ELF-1 (cell line): Measurements from ENCODE around the gene CTIF.

ENCODE experiments used
- DNase-seq: peaks from one replicate; pipeline ENCODE4 v3.0.0-alpha.2; 2016; ENCODE audit warnings: low read depth, low spot score

The CTIF gene

GRCh38 chr18:48680339-48681250, 141.8 kb downstream of the CTIF start:
- peak; percentile 71 for DNase-seq

DNA sequence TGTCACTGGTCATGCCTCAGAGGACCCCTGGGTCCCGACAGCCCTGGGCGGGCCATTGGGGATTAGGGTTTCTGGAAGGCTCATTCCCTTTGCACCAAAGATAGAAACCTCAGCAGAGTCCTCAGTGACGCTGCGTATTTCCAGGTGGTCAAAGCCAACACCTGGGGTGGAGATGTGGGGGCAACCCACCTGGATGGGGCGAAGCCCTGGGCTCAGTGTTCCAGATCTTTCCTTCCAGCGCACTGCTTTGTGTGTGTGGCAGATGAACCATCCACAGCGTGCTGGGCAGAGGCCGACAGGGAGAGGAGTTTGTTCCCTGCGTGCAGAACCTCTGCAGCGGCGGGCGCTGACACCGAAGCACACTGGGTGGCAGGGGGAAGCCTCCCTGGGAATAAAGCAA, 143.9 kb downstream of the CTIF start:
- DNase-seq: no peak

DNA sequence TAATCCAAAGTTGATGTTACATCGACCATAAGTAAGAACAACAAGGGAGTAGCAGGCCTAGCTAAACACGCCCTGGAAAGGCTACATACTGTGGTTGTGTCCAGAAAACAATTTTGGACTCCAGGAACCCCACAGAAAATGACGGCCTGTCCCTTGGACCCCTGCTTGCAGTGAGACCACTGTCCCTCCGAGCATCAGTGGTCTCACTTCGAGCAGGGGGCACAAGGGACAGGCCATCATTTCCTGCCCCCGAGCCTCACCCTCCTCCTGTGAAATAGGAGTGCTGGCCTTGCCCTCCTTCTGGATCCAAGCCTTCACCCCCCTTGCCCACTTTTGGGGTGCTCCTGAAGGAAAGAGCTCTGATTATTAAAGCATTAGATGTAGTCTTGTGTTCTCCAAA, 144.4 kb downstream of the CTIF start:
- DNase-seq: no peak

GRCh38 chr18:48683661-48684060, 144.8 kb downstream of the CTIF start:
- no peak for DNase-seq

DNA sequence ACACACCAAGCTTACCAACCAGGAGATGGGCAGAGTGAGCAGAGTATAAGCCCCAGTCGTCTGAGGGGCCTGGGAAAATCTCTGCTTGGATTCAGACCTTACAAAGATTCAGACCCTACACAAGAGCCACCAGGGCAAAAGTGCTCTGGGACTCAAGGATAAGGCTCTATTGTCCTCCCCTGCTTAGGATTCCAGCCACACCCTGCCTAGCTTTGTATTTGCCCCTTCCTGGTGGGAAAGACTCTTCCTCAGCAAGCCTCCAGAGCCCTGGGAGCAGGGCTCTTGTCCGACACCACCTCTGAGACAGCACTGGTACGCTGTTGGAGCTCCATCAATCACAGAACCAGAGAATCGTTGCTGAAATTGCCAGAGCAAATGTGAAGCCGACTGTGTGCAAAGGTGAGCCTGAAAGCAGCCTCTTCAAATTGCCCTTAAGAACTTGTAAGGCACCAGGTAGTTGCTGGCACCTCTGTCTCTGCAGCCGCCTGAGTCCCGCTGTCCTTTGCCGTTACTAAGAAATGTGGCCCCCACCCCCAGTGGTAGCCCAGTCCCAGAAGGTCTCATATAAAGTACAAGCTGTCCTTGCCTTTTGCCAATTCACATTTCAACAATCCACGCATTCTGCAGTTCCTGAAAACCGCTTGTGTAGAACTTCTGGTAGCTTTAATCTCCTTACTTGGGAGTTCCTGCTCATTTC, 148.7 kb downstream of the CTIF start:
- DNase-seq: no peak

- DNase-seq: no peak
These were observed 150.1 kb downstream of the CTIF start for GRCh38 chr18:48688961-48689360.

DNA sequence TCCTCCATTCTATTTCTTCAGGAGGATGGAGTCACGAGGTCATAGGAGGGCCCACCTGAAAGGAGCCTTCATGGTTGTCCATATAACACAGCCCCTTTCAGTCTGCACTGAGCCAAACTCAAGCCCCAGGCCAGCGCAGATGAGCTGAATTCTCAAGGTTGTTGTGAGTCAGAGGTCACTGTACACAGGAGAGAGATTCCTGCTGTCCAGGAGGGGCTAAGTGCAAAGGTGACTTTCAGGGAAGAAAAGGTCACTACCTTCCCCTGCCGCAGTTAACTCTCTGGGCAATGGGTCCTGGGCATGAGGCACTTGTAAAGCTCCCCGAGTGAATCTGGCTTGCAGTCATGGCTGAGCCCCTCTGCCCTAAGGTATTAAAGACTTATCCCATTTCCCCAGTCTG, 150.7 kb downstream of the CTIF start:
- DNase-seq: no peak

DNA sequence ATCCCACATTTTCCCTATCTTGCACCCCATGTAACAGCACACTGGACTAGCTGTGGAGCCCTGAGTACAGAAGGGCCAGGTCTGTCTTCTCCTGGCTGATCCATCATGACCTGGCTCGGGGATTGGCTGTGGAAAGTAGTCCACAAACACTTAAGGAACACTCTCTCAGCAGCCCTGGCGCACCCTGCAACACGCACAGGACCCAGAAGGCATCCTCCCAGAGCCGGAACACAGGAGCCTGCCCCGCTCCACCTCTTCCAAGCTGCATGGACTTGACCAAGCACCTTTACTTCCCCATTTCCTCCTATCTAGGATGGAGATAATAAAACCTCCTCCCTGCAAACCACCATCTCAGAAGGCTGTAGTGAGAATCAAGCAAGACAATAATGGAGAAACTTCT, 151.7 kb downstream of the CTIF start:
- DNase-seq: no peak

DNA sequence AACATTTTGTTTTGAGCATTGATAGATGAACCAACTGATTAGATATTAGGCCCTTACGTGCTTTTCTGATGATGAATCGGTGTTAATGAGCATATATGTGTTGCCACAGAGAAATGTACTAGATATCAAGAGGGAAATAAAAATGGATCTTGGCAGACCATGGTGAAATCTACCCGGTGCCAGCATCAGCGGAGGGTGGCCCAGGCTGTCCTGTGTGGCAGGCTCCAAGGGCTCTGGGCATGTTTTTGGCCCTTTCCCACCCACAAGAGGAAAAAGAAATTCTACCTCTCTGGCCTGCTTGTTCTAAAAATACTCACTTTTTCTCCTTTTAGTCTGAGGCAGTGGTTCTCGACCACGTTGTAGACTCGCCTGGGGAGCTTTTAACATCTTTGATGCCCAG, 154.2 kb downstream of the CTIF start:
- DNase-seq: no peak

DNA sequence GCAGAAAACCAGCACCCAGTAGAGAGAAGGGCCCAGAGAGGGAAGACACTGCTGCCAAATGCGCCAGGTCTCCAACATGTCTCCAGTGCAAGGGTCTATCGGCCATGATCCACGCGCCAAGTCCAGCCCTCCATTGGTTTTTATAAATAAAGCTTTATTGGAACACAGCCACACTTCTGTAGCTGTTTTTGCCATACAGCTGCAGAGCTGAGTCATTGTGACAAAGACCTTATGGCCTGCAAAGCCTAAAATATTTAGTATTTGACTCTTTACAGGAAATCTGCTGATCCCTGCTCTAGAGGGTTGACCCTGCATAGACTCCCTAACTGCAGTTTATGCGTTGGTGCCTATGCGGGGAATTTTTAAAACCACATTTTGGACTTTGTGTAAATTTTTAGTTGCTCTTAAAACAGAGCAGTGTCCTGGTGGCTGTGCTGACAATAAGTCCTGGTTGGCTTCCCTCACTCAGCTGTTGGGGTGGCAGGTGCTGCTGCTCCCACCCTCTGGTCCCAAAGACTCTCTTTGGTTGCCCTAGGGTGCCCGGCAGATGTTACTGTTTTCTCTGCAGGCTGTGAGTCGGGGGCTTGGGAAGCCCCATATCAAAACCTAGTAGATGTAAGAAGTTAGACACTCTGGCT, 154.9 kb downstream of the CTIF start:
- DNase-seq: no peak

DNA sequence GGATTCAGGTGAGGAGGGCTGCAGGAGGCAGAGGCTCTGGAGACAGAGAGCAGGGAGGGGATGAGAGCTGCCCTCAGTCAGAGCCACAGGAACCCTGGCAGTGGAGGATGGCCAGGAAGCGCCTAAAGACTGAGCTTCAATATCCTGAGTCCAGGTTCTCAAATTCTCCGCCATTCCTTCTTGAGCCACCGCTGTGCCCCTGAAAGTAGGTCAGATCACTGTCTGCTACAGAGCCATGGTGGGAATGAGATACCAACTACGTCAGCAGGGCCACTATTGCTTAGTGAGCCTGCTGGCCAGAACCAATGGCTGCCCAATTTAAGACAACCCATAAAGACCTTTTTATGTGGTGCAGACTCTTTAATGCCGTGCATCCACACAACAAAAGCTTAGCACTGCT, 155.5 kb downstream of the CTIF start:
- DNase-seq: no peak

DNA sequence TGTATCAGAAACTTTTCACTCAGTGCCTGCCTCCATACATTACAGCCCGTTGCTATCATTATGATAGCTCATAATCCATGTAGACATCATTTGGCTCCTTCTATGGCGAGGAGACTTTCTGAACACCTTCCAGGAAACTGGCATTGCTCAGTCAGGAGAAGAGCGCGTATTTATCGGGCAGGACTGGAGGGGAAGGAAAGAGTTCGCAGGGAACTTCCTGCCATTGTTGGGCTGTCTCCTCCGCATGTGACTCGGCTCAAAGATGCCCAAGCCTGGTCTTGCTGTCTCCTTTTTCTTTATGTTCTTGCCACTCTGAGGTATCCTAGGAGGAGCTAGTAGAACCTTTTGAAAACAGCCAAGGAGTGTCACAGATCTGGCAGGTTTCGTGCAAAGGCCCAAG, 156.8 kb downstream of the CTIF start:
- no peak for DNase-seq

- no peak for DNase-seq
These were observed 157.4 kb downstream of the CTIF start for GRCh38 chr18:48696218-48696617.

- DNase-seq: no peak
These were observed 158.6 kb downstream of the CTIF start for GRCh38 chr18:48697441-48697840.

- DNase-seq: no peak
These were observed 159.9 kb downstream of the CTIF start for GRCh38 chr18:48698707-48699106.

DNA sequence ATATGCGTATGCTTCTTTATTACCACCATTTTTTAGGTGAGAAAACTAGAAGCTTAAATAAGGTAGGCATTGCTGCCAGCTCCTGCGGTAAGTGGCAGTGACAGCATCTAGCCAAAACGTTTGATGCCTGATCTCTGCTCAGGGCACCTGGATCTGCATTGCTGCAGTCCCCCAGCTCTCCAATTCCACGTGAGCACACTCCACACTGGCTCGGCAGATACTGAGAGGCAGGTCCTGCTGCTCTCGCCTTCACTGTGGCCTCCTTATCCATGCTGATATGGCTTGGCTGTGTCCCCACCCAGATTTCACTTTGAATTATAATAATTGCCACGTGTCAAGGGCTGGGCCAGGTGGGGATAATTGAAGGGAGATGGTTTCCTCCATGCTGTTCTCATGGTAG, 160.9 kb downstream of the CTIF start:
- no peak for DNase-seq

- no peak for DNase-seq
These were observed 161.6 kb downstream of the CTIF start for GRCh38 chr18:48700446-48700845.

- DNase-seq: no peak
These were observed 163.7 kb downstream of the CTIF start for GRCh38 chr18:48702346-48703027.

DNA sequence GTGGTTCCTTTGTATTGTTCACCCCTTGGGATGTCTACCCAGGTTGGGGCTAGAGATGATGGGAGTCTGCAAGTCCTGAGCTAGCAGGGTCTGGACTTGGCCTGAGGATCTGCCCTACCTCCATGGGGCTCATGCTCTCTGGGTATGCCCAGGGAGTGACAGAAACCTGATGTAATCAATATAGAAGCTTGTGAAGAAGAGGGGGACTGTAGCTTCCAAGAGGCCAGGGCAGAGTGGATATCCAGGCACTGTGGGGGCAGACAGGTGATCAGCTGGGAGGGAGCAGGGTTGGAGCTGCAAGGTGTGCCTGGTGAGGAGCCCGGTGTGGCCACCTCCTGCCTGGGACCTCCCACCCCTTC, 164.2 kb downstream of the CTIF start:
- DNase-seq: no peak

DNA sequence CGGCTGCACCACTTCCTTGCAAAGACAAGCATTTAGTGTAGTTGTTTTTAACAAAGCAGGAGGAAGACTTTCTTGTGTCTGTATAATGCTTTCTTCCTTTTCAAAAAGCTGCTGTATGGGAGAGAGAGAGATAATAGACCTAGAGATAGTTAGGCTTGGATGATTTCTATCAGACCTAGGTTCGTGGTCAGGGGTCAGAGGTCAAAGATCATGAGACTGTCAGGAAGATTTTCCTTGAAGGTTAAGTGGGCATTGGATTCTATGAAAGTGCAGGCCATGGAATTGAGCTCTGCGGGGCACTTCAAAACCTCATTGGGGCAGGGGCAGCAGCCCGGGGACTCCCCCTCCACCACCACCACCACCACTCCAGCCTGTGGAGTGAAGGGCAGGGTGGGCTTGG, 164.6 kb downstream of the CTIF start:
- no peak for DNase-seq

- no peak for DNase-seq
These were observed 166.2 kb downstream of the CTIF start for GRCh38 chr18:48705043-48705442.

DNA sequence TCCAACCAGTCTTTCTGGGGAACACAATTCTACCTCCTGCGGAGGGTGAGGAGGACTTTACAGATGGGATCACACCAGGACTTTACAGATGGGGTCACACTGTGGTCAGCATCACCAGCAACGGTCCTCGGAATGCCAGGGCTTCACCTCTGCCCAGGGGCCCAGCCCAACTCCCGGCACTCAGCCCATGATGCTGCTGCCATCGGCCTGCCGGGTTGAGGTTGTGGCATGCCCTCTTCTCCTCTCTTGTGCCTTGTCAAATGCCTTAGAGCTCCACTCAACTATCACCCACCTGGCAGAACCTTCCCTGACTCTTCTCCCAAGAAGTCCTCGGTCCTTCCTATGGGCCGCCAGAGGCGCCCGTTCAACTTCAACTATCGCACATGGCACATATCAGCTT, 166.7 kb downstream of the CTIF start:
- DNase-seq: no peak
